NB4 (cell line): ENCODE data around the gene NLRP4.

Source experiments
- MYC ChIP-seq: IDR thresholded peaks from 2 replicates; pipeline ENCODE4 v1.6.1; 2011; ENCODE audit warnings: low read depth, low read length
- POLR2A ChIP-seq: IDR thresholded peaks from 2 replicates; pipeline ENCODE4 v1.6.1; 2011; ENCODE audit warnings: mild to moderate bottlenecking; ENCODE audit not compliant: insufficient read length; ENCODE audit errors: extremely low read depth
- TF ChIP-seq, protein P1 (sequence below): IDR thresholded peaks from one replicate; pipeline ENCODE4 v1.5.1; 2012; ENCODE audit warnings: low read depth, low read length
- TF ChIP-seq, protein P2 (sequence below): IDR thresholded peaks from 2 replicates; pipeline ENCODE4 v1.6.1; 2011; ENCODE audit warnings: low read depth, low read length

GRCh38 chr19:55838251-55838650, 1.9 kb downstream of the NLRP4 start:
- TF ChIP-seq, protein P1, sequence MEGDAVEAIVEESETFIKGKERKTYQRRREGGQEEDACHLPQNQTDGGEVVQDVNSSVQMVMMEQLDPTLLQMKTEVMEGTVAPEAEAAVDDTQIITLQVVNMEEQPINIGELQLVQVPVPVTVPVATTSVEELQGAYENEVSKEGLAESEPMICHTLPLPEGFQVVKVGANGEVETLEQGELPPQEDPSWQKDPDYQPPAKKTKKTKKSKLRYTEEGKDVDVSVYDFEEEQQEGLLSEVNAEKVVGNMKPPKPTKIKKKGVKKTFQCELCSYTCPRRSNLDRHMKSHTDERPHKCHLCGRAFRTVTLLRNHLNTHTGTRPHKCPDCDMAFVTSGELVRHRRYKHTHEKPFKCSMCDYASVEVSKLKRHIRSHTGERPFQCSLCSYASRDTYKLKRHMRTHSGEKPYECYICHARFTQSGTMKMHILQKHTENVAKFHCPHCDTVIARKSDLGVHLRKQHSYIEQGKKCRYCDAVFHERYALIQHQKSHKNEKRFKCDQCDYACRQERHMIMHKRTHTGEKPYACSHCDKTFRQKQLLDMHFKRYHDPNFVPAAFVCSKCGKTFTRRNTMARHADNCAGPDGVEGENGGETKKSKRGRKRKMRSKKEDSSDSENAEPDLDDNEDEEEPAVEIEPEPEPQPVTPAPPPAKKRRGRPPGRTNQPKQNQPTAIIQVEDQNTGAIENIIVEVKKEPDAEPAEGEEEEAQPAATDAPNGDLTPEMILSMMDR = no peak
- TF ChIP-seq POLR2A (no peak), MYC (no peak)
- TF ChIP-seq, protein P2, sequence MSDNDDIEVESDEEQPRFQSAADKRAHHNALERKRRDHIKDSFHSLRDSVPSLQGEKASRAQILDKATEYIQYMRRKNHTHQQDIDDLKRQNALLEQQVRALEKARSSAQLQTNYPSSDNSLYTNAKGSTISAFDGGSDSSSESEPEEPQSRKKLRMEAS = no peak
